GM18861 (cell line): ENCODE results near the gene NAA40.
"Not testable (repeated sequence)": the region's sequence is repeated elsewhere in the genome, so short reads cannot be mapped to it uniquely, and the experiment has no call there.

Source experiments
- ATAC-seq: cut with Tn5 transposase; IDR thresholded peaks from one replicate; pipeline ENCODE4 v1.9.1; 2021; ENCODE audit not compliant: unreplicated experiment

Gene NAA40

DNA sequence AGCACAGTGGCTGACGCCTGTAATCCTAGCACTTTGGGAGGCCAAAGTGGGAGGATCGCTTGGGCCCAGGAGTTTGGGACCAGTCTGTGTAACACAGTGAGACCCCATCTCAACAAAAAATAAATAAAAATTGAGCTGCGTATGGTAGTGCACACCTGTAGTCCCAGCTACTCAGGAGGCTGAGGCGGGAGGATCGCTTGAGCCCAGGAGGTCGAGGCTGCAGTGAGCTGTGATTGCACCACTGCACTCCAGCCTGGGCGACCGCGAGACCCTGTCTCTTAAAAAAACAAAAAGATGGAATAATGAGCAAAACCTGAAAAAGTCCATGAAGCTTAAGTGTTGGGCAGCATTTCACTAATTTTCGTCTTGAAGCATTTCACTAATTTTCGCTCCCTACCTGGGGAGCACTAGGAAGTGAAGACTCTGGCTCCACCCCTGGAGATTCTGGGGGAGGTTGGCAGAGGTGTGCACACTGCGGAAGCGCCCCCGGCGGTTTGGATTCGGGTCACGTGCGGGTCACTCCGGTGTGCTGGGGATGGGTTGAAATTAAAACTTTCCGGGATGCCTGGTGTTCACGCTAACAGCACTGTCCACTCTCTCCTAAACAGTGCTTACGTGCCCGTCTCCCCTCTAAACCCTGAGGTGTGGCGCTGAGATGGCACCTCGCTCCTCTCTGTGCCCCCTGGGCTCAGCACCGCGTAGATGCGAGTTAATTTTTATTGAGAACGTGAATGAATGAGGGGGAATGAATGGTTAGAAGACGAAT is 906 bp upstream of the NAA40 start:
- peak; percentile 2 for ATAC-seq

GRCh38 chr11:63939397-63939891 is 642 bp downstream of the NAA40 start:
- no peak for ATAC-seq

DNA sequence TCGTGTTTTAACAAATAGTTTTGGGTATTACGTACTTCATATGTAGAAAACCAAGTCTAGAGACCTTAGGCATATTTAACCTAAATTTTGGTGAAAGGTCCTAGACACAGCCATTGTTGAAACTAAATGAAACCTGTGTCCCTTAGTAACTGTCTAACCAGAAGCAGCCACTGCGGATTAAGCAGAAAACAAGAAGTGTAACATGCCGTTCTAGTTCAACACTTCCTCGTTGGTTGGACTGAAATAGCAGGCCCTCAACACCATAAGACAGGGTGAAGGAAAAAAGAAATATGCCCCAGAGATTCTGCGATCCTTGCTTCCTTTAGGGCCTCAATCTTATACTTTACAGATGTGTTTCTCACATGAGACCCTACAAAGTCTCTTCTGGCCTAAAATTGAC is 2.0 kb downstream of the NAA40 start:
- ATAC-seq: no peak

DNA sequence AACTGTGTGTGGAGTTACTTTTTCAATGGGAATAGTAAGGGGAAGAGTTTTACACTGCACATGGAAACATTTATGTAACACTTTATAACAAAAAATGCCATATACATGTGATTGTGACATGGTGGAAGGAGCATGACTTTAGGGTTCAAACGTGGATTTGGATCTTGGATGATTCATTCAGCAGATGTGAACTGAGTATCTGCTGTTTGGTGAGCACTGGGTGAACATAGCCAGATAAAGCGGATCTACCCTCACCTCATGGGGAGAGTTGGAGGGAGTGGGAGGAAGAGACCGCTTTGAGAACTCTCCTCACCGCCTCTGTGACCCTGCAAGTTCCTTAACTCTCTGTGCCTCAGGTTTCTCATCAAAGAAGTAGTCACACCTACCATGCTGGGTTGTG is 3.1 kb downstream of the NAA40 start:
- no peak for ATAC-seq

DNA sequence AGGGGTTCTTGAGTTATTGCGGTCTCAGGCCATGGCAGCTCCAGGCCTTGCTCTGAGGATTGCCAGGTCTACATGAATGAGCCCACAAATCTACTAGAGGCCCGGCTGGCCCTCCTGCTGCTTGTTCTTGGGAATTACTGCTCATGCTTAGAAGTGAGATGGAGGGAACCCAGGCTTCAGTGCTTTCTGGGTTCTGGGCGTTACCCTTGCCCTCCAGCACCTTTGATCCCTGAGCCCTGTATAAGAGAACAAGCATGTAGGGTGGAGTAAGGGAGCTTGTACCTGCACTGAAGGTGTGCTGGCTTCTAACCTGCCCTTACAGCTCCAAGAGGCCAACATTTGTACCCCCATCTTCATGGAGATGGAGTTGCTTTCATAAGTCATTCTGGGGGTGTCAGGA is 4.0 kb downstream of the NAA40 start:
- ATAC-seq: no peak

- ATAC-seq: no peak
Observed at GRCh38 chr11:63944987-63945386, 6.2 kb downstream of the NAA40 start.

DNA sequence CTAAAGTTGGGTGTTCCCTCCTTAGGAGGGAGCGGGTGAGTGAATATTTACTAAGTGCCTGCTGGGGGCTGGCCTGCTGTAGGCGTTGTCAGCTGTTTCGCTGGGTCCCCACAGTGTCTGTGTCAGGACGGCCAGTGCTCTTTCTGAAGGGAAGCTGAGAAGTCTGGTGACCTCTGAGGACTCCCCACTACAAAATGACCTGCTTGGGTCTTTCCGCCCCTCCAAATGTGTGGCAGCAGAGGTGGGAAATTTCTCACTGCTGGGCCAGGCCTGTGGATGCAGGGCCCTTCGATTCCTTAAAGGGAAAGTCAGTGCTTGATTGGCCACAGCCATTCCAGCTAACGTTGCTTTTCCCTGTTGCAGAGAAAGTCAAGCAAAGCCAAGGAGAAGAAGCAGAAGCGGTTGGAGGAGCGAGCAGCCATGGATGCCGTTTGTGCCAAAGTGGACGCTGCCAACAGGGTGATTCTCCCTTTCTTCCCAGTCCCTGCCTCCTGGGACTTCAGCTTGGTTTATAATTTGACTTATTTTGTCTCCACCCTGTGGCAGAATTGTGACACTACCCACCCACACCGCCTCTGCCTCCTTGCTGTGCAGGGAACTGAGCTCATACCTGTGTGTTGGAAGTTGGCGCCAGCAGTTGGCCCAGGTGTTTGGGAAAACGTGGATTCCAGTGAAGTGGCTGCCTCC is 6.8 kb downstream of the NAA40 start:
- no peak for ATAC-seq

DNA sequence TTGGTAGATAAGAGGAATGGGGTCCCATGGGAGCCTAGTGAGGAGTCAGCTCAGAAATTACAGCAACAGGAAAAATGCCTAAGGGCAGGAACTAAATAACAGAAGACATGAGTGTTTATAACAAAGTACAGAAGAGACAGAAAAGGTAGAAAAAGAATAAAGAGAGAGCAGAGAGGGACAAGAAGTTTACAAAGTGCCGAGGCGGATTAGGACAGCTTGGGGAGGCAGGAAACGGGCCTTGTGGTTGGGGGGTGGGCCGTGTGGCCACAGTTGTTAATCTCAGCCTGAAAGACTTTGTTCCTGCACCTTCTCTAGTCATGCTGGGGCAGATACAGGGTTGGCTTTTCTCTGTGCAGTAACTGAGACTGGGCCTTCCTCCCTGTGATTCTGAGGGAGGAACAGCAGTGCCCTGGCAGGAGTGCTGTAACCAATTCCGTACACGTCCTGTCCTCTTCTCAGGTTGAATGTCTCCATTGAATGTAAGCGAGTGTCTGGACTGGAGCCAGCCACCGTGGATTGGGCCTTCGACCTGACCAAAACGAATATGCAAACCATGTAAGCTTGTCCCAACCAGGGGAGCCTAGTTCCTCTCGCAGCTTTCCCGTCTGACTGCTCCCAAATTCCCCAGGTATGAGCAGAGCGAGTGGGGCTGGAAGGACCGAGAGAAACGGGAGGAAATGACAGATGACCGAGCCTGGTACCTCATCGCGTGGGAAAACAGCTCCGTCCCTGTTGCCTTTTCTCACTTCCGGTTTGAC is 13.2 kb downstream of the NAA40 start:
- no peak for ATAC-seq

- no peak for ATAC-seq
Observed at GRCh38 chr11:63952570-63952969, 13.8 kb downstream of the NAA40 start.

DNA sequence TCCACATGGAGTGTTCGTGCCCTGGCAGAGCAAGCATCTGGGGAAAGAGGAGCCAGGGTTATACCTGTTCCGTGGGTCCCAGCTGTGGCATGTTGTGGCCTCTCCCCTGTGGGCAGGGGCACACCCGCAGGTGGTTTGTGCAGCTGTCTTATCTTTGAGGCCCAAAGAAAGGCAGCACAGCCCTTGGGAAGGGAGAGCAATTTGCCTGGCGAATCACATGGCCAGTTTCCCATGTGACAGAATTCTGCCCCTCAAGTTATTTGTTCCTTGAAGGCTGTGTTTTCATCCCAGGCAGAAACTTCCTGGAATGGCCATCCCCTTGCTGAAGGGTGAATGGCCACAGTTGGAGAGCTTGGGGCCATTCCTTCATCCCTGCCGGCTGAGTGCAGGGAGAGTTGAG is 19.2 kb downstream of the NAA40 start:
- ATAC-seq: no peak

DNA sequence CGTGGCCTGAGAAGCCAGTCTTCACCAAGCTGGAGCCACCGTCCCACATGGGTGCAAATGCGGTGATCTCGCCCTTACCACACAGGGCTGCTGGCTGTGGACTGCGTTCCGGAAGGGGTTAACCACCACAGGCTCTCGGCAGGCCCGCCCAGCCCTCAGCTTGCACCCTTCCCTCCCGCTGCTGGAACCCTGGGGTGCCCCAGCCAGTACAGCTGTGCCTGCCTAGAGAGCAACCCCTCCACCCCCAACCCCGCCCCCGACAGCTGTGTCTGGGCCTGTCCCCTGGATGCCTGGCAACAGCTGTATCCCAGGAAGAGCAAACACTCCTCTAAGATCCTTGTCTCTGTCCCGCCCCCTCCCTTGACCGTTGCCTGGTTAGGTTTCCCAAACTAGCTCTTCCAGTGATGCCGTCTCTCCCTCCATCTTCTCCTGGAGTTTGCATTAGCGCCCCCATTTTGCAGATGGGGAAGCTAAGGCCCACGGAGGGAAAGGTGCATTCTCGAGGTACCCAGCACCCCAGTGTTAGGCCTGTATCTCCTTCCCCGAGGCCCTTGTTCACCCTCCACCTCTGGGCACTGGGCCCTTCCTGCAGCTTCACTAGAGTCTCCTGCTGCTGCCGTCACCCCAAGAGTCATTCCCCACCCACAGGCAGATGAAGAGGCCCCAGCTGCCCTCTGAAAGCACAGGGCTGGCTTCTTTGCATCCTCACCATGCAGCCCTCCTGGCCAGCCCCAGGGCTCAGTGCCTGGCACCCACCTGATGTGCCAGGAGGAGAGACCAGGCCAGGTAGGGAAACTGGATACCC is 23.0 kb downstream of the NAA40 start:
- ATAC-seq: no peak

DNA sequence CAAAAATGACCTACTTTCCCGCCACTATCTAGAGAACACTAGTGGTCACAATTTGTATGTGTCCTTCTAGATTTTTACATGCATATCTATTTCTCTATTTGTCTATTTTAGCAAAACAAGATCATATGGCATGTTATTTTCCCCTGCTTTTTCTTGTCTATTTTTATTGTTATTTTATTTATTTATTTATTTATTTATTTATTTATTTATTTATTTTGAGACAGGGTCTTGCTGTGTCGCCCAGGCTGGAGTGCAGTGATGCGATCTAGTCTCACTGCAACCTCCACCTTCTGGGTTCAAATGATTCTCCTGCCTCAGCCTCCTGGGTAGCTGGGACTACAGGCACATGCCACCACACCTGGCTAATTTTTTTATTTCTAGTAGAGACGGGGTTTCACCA is 25.1 kb downstream of the NAA40 start:
- ATAC-seq: not testable (repeated sequence)

- ATAC-seq: no peak
Observed at GRCh38 chr11:63966444-63966843, 27.6 kb downstream of the NAA40 start.

DNA sequence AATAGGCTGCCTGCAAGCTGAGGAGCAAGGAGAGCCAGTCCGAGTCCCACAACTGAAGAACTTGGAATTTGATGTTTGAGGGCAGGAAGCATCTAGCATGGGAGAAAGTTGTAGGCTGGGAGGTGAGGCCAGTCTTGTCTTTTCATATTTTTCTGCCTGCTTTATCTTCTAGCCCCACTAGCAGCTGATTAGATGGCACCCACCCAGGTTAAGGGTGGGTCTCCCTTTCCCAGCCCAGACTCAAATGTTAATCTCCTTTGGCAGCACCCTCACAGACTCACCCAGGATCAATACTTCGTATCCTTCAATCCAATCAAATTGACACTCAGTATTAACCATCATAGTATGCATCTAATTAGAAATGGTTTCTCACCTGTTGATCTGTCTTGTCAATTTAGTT is 30.7 kb downstream of the NAA40 start:
- ATAC-seq: no peak

- ATAC-seq: no peak
Observed at GRCh38 chr11:63970902-63971301, 32.1 kb downstream of the NAA40 start.

DNA sequence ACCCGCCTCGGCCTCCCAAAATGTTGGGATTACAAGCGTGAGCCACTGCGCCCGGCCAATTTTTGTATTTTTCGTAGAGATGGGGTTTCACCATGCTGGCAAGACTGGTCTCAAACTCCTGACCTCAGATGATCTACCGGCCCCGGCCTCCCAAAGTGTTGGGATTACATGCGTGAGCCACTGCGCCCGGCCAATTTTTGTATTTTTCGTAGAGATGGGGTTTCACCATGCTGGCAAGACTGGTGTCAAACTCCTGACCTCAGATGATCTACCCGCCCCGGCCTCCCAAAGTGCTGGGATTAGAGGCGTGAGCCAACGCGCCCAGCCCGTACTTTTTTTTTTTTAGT is 35.1 kb downstream of the NAA40 start:
- not testable (repeated sequence) for ATAC-seq

DNA sequence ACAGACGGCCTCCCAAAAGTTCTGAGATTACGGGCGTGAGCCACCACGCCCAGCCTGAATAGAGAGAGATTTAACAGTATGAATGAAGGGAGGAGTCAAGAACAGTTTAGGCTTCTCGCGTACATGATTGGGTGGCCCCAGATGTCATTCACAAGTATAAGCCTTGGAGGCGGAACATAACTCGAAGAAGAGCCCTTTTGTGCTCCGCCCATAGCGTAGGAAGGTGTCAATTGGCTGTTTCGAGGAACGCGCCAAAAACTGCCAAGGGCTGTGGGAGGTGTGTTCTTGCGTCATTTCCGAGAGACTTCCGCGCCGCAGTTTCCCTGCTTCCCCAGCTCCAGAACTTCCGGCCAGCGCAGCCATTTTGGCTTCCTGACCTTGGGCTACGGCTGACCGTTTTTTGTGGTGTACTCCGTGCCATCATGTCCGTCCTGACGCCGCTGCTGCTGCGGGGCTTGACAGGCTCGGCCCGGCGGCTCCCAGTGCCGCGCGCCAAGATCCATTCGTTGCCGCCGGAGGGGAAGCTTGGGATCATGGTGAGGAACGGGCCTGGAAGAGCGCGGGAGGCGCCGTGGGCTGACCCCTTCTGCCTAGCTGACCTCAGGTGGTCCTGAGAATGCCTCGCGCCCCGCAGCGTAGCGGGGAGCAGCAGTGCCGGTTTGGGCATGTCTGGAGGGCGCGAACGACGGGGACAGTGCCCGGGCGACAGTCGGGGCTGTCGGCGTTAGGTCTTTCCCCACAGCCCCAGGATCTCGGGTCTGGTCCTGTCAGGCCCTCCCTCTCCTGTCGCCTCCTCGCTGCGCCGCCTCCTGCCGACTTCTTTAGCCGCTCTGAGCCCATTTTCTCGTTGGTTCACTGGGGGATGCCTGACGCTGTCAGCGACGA is 35.7 kb downstream of the NAA40 start, which contains the start of gene COX8A:
Gene COX8A, plus strand, starts transcription at position 362 of the 885 bp plus-strand sequence. Its CDS starts 61 bp downstream, at position 423.
- ATAC-seq: peak; percentile 96

GRCh38 chr11:63978551-63979239 is 39.9 kb downstream of the NAA40 start:
- no peak for ATAC-seq

- ATAC-seq: no peak
Observed at GRCh38 chr11:63979426-63979825, 40.6 kb downstream of the NAA40 start.
